Measurements from ENCODE around the gene SLC66A2.
"Not testable (repeated sequence)": the region's sequence is repeated elsewhere in the genome, so short reads cannot be mapped to it uniquely, and the experiment has no call there.

SLC66A2 gene

GRCh38 chr18:79866889-79867574 is 84.4 kb downstream of the SLC66A2 start:
- no peak for DNase-seq (ENCODE audit: low read depth)

DNA sequence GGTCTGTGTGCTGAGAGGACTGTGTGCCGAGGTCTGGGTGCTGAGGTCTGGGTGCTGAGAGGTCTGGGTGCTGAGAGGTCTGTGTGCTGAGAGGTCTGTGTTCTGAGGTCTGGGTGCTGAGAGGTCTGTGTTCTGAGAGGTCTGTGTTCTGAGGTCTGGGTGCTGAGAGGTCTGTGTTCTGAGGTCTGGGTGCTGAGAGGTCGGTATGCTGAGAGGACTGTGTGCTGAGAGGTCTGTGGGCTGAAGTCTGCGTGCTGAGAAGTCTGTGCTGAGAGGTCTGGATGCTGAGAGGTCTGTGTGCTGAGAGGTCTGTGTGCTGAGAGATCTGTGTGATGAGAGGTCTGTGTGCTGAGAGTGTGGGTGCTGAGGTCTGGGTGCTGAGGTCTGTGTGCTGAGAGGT is 85.5 kb downstream of the SLC66A2 start:
- DNase-seq (ENCODE audit: low read depth) = not testable (repeated sequence)

GRCh38 chr18:79864955-79865354 is 86.5 kb downstream of the SLC66A2 start:
- DNase-seq (ENCODE audit: low read depth) = not testable (repeated sequence)

- DNase-seq (ENCODE audit: low read depth) = no peak
Observed at GRCh38 chr18:79864006-79864725, 87.3 kb downstream of the SLC66A2 start.

GRCh38 chr18:79863161-79864005 is 88.1 kb downstream of the SLC66A2 start:
- DNase-seq (ENCODE audit: low read depth) = no peak

DNA sequence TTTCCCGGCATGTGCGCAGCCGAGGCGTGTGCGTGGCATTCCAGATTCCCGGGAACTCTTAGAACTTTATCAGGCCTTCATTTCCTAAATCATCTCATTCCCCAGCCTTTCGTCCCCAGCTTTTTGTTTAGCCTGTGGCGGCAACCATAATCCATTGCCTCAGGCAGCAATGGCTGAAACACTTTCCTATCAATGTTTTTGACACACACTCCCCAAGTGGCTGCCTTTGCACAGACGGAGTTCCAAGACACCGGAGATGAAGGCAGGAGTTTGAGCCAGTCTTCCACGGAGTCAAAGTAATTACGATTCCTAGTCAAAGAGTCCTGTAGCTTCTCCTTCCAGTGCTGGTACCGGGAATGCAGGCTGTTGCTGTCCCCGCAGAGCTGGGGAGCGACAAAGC is 88.9 kb downstream of the SLC66A2 start:
- no peak for DNase-seq (ENCODE audit: low read depth)

GRCh38 chr18:79861687-79862086 is 89.8 kb downstream of the SLC66A2 start:
- no peak for DNase-seq (ENCODE audit: low read depth)

DNA sequence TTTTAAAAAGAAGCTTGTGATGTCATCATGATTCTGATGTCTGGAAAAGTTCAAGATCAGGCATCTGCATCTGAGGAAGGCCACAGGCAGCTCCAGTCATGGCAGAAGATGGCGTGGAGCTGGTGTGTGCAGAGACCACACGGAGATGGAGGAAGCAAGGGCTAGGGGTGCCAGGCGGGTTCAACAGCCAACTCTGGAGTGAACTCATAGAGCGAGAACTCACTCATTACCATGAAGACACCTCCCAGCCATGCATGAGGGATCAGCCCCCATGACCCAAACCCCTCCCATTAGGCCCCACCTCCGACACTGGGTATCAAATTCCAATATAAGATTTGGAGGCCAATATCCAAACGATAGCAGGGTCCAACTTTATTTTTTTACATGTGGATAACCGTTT is 92.1 kb downstream of the SLC66A2 start:
- no peak for DNase-seq (ENCODE audit: low read depth)

DNA sequence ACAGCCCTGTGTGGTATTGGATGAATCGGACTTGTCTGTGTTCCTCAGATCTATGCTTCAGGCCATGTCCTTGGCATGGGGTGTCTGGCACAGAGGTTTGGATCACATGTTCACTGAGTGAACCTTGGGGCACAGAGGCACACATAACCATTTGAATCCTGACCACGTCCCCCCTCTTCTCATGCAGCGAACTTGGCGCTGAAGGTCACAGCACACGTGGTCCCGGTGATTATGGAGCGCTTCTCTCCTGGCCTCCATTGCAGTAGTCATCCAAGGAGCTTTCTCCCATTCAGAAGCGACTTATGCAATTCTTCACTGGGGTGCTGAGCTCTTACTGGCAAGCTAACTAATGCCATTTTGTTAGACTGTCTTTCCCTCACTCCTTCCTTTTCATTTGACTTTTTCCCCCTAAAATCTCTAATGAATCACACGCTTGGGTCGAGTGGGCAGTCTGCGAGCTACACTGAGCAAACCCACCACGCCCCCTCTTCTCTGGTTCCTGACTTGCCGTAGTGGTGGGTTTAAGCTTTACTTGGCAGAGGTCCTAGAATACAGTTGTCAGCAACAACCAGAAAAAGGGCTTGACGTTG is 94.3 kb downstream of the SLC66A2 start:
- DNase-seq (ENCODE audit: low read depth) = no peak

GRCh38 chr18:79856119-79857007 is 95.1 kb downstream of the SLC66A2 start:
- DNase-seq (ENCODE audit: low read depth) = no peak

DNA sequence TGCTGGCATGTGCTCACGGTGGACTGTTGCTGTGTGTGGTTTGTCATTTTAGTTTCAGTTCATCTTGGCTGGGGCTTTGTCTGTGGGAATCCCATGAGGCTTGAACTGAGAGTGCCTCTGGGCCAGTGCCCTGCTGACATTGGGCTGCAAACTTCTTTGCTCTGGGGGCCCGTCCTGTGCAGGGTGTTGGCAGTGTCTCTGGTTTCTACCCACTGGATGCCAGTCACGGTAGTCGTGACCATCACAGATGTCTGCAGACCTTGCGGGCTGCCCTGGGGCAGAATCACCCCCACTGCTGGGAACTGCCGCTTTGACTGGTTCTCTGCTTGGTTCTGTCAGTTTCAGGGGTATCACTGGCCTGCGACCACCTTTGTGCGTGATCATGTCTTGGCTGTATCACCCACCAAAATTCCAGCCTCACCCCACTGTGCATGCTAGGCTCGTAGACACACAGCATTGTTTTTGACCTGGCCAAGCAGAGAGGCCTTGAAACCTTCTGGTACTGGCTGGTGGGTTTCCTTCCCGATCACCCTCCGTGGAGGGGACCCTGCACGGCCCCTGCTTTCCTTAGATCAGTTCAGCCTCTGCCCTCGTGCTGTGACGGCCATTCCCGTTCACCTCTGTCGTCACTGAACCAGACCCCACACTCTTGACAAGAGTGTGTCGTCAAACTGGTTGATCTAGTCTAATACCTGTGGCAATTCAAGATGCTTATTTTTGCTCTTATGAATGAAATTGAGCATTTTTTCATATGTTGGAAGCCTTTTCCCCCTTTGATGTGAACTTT is 96.1 kb downstream of the SLC66A2 start:
- DNase-seq (ENCODE audit: low read depth) = no peak

DNA sequence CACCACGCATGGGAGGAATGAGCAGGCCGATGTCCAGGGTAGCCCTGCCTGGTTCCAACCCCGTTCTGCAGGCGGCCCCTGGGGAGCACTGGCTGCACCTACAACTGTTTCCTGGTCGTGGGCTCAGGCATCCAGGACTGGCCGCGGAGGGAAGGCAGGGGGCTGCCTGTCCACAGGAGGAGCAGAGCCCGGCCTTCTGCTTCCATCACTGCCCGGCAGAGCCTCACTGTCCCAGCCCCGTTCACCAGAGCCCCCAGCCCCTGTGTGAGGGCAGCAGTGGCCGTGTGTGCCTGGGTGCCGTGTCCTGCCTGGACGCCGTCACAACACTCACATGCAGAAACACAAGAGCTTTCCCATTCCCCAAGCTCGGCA is 97.5 kb downstream of the SLC66A2 start:
- no peak for DNase-seq (ENCODE audit: low read depth)

DNA sequence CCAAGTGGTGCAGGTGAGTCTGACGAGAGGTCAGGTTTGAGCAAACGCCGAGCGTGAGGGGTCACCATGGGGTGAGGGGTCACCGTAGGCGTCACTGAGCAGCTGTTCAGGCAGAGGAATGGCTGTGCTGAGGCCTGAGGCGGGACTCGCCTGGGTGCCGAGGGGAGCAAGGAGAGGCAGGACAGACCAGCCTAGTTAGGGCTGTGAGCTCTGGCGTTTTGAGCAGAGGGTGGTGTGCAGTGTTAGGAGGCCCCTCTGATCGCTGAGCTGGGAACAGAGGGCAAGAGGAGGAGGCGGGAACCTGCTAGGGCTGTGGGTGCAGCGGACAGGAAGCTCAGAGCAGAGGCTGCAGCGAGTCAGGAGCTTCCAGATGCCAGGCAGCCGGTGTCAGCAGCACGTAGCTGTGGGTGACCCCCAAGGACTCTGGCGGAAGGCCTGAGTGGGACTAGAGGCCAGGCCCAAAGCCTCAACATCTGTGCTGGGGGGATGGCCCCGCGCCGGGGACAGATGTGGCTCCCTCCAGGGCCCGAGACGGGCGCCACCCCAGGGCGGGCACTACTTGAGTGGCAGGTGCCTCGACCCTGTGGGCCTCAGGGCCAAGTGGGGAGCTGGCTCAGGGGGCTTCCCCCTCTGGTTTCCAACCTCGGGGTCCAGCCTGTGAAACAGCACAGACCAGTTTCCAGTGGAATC is 98.0 kb downstream of the SLC66A2 start:
- DNase-seq (ENCODE audit: low read depth) = no peak

- no peak for DNase-seq (ENCODE audit: low read depth)
Observed at GRCh38 chr18:79852561-79853302, 98.7 kb downstream of the SLC66A2 start.
